ENCODE results near the gene SSC5D. TPM values are rescaled to one million over a fixed set of nuclear protein-coding genes. Genes with fewer than 3 reads are reported as not detected.
A peak's percentile ranks its signal among the peaks of the same experiment; 100 is the strongest.

The SSC5D gene
- total RNA-seq, 1 experiment from 2014 or later = 1.5 TPM

DNA sequence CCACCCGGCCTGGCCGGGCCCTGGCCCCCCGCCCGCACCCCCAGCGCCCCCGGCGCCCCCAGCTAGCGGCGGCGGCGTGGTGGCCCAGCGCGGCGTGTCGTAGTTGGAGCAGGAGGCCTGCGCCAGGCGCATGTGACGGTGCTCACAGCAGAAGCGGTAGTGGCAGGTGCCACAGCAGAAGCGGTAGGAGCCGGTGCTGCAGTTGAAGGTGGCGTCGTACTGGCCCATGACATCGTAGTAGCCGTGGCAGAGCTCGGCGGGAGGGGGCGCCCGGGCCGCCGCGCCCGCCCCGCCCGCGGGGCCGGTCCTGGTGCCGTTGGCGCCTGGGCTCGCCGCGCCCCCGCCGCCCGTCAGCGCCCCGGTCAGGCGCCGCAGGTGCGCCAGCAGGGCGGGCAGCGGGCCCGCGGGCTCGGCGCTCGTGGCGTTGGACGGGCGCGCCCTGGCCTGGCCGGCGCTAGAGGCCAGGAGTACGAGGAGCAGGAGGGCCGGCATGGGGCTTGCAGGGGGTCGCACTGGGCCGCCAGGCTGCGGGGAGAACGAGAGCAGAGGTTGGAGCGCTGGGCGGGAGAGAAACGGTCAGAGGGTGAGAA is 45.8 kb upstream of the SSC5D start (continued):
- TF ChIP-seq, protein P1, sequence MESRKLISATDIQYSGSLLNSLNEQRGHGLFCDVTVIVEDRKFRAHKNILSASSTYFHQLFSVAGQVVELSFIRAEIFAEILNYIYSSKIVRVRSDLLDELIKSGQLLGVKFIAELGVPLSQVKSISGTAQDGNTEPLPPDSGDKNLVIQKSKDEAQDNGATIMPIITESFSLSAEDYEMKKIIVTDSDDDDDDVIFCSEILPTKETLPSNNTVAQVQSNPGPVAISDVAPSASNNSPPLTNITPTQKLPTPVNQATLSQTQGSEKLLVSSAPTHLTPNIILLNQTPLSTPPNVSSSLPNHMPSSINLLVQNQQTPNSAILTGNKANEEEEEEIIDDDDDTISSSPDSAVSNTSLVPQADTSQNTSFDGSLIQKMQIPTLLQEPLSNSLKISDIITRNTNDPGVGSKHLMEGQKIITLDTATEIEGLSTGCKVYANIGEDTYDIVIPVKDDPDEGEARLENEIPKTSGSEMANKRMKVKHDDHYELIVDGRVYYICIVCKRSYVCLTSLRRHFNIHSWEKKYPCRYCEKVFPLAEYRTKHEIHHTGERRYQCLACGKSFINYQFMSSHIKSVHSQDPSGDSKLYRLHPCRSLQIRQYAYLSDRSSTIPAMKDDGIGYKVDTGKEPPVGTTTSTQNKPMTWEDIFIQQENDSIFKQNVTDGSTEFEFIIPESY (IDR thresholded peaks at IDR 0.05; ENCODE audit: extremely low read depth, insufficient replicate concordance, low read length) = no peak

DNA sequence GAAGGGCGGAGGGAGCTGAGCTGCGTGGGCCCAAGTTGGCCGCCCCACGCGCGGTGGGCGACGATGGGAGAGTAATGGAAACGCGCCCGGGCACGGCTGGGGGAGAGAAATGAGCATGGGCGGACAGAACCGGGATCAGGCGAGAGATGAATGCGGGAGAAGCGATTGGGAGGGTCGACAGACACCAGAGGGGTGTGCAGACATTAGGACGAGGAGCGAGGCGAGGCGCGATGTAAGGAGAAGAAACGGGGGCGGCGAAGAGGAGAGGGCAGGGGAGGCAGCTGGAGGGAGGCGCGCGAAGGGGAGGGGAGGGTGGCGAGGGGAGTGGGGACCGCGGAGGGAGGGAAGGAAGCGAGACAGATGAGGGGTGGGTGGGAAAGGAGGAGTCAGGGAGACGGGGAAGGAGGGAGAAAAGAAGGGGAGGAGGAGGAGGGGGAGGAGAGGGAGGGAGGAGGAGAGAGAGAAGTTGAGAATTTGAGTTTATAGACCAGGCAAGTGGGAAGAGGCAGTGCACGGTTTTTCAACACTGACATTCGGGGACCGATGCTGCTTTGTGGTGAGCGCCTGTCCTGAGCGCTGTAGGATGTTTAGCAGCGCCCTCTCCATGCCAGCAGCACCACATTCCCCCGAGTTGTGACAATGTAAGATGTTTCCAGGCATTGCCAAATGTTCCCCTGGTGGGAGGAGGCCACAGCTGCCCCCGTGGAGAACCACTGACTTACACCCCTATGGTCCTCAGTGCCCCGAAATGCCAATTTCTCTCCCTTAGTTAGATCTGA is 45.0 kb upstream of the SSC5D start, which contains the start of gene SHISA7:
SHISA7 (minus strand) TSS at position 256 of the 779 bp plus-strand sequence. CDS start 437 bp downstream, outside the sequence.
- Histone ChIP-seq H3K4me3 (replicated peaks in 1 of 2; ENCODE audit: low read depth in 1 of 2, low read length in 2 of 2) (no peak within 1 kb of the TSS), H3K9me2 (ENCODE audit: insufficient read depth) (no peaks in the 10 kb centered on the region), H3K4me1 (ENCODE audit: control insufficient read depth in 1 of 2, insufficient read depth in 2 of 2, low read length in 2 of 2) (peaks cover 0 to 10% of the 10 kb centered on the region in 2 experiments; a peak in 2 of 4 replicates), H3K9ac (ENCODE audit: low read length) (no peak within 1 kb of the TSS), H3K9me3 (ENCODE audit: control insufficient read depth in 1 of 2, insufficient read depth in 1 of 2, low read depth in 1 of 2, low read length in 2 of 2) (no peaks in the 10 kb centered on the region), H3K4me2 (ENCODE audit: low read length) (peak within 1 kb of the TSS; percentile 40), H3K27ac (ENCODE audit: low read depth, low read length) (no peak within 1 kb of the TSS; the same call in 1 of the 2 replicates), H3K36me3 (ENCODE audit: control insufficient read depth in 1 of 2, insufficient read depth in 2 of 2, low read length in 2 of 2) (no peaks in the 10 kb centered on the region), H3K79me2 (ENCODE audit: insufficient read depth, low read length) (no peaks in the 10 kb centered on the region), H3K27me3 (ENCODE audit: insufficient read depth, low read length) (peaks cover 19% of the 10 kb centered on the region; the same call in 1 of the 2 replicates), H4K20me1 (ENCODE audit: insufficient read depth) (no peaks in the 10 kb centered on the region), H2AFZ (ENCODE audit: low read depth, low read length, poor library complexity, severe bottlenecking) (no peak within 1 kb of the TSS)
- RAD21 ChIA-PET (ENCODE audit: low non-redundant PET in 1 of 2, low total read pairs in 2 of 2, uncharacterized antibody in 2 of 2, unreplicated experiment in 2 of 2) = no interaction called here
- intact Hi-C loops (cut with micrococcal nuclease) = loop anchor here (10.0 kb wide), 1 partner anchor 228 kb away; no protein-coding TSS in a partner anchor
- ATAC-seq (no peak), DNase-seq (ENCODE audit: low read depth, low spot score) (no peak)
- no TSS peak for BruUV-seq (replicated peaks)
- POLR2A ChIA-PET = no interaction called here
- CTCF ChIA-PET = interaction anchor here (0.5 kb wide), 1 partner anchor 355 kb away, joined by 4 read pairs; no protein-coding TSS in a partner anchor
- TF ChIP-seq ZNF274 (IDR thresholded peaks at IDR 0.05; ENCODE audit: low read depth, low read length) = no peak
- no peak for TF ChIP-seq EZH2phosphoT487 (IDR thresholded peaks at IDR 0.05; ENCODE audit: borderline replicate concordance)
- TF ChIP-seq YY1 (IDR thresholded peaks at IDR 0.05; ENCODE audit: extremely low read depth, insufficient replicate concordance, low read depth, low read length) = no peak
- no peak for TF ChIP-seq SIN3A (IDR thresholded peaks at IDR 0.05; ENCODE audit: low read depth)
- TF ChIP-seq EGR1 (IDR thresholded peaks at IDR 0.05; ENCODE audit: low read depth) = no peak
- TF ChIP-seq, protein P2, sequence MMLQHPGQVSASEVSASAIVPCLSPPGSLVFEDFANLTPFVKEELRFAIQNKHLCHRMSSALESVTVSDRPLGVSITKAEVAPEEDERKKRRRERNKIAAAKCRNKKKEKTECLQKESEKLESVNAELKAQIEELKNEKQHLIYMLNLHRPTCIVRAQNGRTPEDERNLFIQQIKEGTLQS (IDR thresholded peaks at IDR 0.05) = no peak
- TF ChIP-seq EZH2 (IDR thresholded peaks at IDR 0.05) = no peak
- TF ChIP-seq ZFX (IDR thresholded peaks at IDR 0.05) = no peak
- TF ChIP-seq MAX (IDR thresholded peaks at IDR 0.05) = no peak
- no peak for TF ChIP-seq SP1 (IDR thresholded peaks at IDR 0.05; ENCODE audit: low read depth)
- no peak for TF ChIP-seq CBX3 (IDR thresholded peaks at IDR 0.05; ENCODE audit: low read depth)
- TF ChIP-seq RAD21 (IDR thresholded peaks at IDR 0.05; ENCODE audit: low read depth) = no peak
- TF ChIP-seq CEBPB (IDR thresholded peaks at IDR 0.05; ENCODE audit: low read depth) = no peak
- TF ChIP-seq, protein P1 (IDR thresholded peaks at IDR 0.05; ENCODE audit: extremely low read depth, insufficient replicate concordance, low read length) = no peak
- TF ChIP-seq, protein P3, sequence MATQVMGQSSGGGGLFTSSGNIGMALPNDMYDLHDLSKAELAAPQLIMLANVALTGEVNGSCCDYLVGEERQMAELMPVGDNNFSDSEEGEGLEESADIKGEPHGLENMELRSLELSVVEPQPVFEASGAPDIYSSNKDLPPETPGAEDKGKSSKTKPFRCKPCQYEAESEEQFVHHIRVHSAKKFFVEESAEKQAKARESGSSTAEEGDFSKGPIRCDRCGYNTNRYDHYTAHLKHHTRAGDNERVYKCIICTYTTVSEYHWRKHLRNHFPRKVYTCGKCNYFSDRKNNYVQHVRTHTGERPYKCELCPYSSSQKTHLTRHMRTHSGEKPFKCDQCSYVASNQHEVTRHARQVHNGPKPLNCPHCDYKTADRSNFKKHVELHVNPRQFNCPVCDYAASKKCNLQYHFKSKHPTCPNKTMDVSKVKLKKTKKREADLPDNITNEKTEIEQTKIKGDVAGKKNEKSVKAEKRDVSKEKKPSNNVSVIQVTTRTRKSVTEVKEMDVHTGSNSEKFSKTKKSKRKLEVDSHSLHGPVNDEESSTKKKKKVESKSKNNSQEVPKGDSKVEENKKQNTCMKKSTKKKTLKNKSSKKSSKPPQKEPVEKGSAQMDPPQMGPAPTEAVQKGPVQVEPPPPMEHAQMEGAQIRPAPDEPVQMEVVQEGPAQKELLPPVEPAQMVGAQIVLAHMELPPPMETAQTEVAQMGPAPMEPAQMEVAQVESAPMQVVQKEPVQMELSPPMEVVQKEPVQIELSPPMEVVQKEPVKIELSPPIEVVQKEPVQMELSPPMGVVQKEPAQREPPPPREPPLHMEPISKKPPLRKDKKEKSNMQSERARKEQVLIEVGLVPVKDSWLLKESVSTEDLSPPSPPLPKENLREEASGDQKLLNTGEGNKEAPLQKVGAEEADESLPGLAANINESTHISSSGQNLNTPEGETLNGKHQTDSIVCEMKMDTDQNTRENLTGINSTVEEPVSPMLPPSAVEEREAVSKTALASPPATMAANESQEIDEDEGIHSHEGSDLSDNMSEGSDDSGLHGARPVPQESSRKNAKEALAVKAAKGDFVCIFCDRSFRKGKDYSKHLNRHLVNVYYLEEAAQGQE (IDR thresholded peaks at IDR 0.05; ENCODE audit: low read depth) = no peak
